ENCODE data around the gene ZBTB24.

ZBTB24 gene

GRCh38 chr6:109454496-109455436, 28.3 kb downstream of the ZBTB24 start:
- DNase-seq (ENCODE audit: low read depth): no peak

GRCh38 chr6:109453594-109454495, 29.2 kb downstream of the ZBTB24 start:
- H3K4me3 ChIP-seq (ENCODE audit: low read depth, low read length): peak overlapping the region; percentile 89
- DNase-seq (ENCODE audit: low read depth): no peak

More at GRCh38 chr6:109454496-109455436, 28.3 kb downstream of the ZBTB24 start:
- peak overlapping the region; percentile 89 for H3K4me3 ChIP-seq (ENCODE audit: low read depth, low read length)

GRCh38 chr6:109453156-109453555, 29.9 kb downstream of the ZBTB24 start:
- no peak overlapping the region for H3K4me3 ChIP-seq (ENCODE audit: low read depth, low read length)

GRCh38 chr6:109452181-109452580, 30.8 kb downstream of the ZBTB24 start:
- DNase-seq (ENCODE audit: low read depth): no peak
- H3K4me3 ChIP-seq (ENCODE audit: low read depth, low read length): no peak overlapping the region

More at GRCh38 chr6:109453156-109453555, 29.9 kb downstream of the ZBTB24 start:
- DNase-seq (ENCODE audit: low read depth): no peak

- no peak overlapping the region for H3K4me3 ChIP-seq (ENCODE audit: low read depth, low read length)
- no peak for DNase-seq (ENCODE audit: low read depth)
These were observed 31.6 kb downstream of the ZBTB24 start for GRCh38 chr6:109451376-109451775.

GRCh38 chr6:109450801-109451200, 32.2 kb downstream of the ZBTB24 start:
- no peak for DNase-seq (ENCODE audit: low read depth)
- no peak overlapping the region for H3K4me3 ChIP-seq (ENCODE audit: low read depth, low read length)

GRCh38 chr6:109449795-109450673, 33.0 kb downstream of the ZBTB24 start:
- DNase-seq (ENCODE audit: low read depth): no peak
- no peak overlapping the region for H3K4me3 ChIP-seq (ENCODE audit: low read depth, low read length)

GRCh38 chr6:109449064-109449794, 33.8 kb downstream of the ZBTB24 start:
- no peak for DNase-seq (ENCODE audit: low read depth)
- no peak overlapping the region for H3K4me3 ChIP-seq (ENCODE audit: low read depth, low read length)

- H3K4me3 ChIP-seq (ENCODE audit: low read depth, low read length): no peak overlapping the region
These were observed 34.4 kb downstream of the ZBTB24 start for GRCh38 chr6:109448615-109449014.

GRCh38 chr6:109447878-109448555, 35.0 kb downstream of the ZBTB24 start:
- H3K4me3 ChIP-seq (ENCODE audit: low read depth, low read length): no peak overlapping the region
- DNase-seq (ENCODE audit: low read depth): no peak

More at GRCh38 chr6:109448615-109449014, 34.4 kb downstream of the ZBTB24 start:
- no peak for DNase-seq (ENCODE audit: low read depth)

- DNase-seq (ENCODE audit: low read depth): no peak
- H3K4me3 ChIP-seq (ENCODE audit: low read depth, low read length): no peak overlapping the region
These were observed 35.9 kb downstream of the ZBTB24 start for GRCh38 chr6:109447087-109447486.

- no peak overlapping the region for H3K4me3 ChIP-seq (ENCODE audit: low read depth, low read length)
- no peak for DNase-seq (ENCODE audit: low read depth)
These were observed 36.5 kb downstream of the ZBTB24 start for GRCh38 chr6:109446541-109446940.

GRCh38 chr6:109446072-109446471, 36.9 kb downstream of the ZBTB24 start:
- no peak for DNase-seq (ENCODE audit: low read depth)
- H3K4me3 ChIP-seq (ENCODE audit: low read depth, low read length): no peak overlapping the region

- no peak overlapping the region for H3K4me3 ChIP-seq (ENCODE audit: low read depth, low read length)
- DNase-seq (ENCODE audit: low read depth): no peak
These were observed 37.6 kb downstream of the ZBTB24 start for GRCh38 chr6:109445382-109445781.

- DNase-seq (ENCODE audit: low read depth): no peak
- no peak overlapping the region for H3K4me3 ChIP-seq (ENCODE audit: low read depth, low read length)
These were observed 39.5 kb downstream of the ZBTB24 start for GRCh38 chr6:109443425-109443950.

- H3K4me3 ChIP-seq (ENCODE audit: low read depth, low read length): no peak overlapping the region
- no peak for DNase-seq (ENCODE audit: low read depth)
These were observed 40.6 kb downstream of the ZBTB24 start for GRCh38 chr6:109442393-109442924.

GRCh38 chr6:109441069-109441816, 41.8 kb downstream of the ZBTB24 start:
- peak overlapping the region; percentile 89 for H3K4me3 ChIP-seq (ENCODE audit: low read depth, low read length)
- DNase-seq (ENCODE audit: low read depth): no peak
